Measurements from ENCODE around the gene RASGRP2. TPM values are rescaled to one million over a fixed set of nuclear protein-coding genes. Genes with fewer than 3 reads are reported as not detected.
A peak's percentile ranks its signal among the peaks of the same experiment; 100 is the strongest.

Gene RASGRP2
- total and polyA plus RNA-seq, 2 of the 8 experiments (the other 6 are each of a cell fraction or from before 2014, with no cell fraction given) = 40.6 to 45.7 TPM

DNA sequence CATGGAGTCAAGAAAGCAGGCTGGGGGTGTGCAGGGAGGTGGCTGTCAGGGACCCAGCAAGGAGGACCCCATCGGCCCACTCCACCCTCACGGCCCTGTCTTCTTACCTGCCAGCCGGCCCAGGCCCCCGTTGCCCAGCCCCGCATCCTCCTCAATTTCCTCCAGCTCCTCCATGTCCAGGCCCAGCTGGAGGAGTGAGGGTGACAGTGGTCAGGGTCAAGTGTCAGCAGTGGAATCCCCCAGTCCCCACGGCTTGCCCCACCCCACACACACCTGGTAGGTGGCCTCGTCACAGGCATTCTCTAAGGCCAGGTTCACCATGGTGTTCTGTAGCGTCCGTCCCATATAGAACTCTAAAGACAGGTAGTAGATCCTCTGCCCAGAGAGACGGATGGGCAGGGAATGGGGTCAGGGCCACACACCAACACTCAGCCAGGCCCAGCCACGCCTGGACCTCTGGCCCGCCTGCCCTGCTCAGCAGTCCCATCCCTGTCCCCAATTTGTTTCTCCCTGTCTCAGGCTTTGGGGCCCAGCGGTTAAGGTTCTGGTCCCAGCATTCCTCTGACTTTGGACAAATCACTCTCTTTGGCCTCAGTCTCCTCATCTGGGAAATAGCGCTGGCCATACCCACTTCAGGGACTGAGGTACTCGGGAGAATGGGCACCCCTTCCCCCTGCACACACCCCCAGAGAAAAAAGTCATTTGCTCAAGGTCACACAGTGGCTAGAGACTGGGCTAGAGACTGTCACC lies 14.6 kb upstream of the RASGRP2 start:
- peak overlapping the region; percentile 34; the same call in 1 of the 2 replicates for H3K18ac ChIP-seq (ENCODE audit: extremely low read depth, low read length)
- no peak overlapping the region for H4K5ac ChIP-seq (ENCODE audit: insufficient read length, low read depth, low read length)
- no peak overlapping the region for H3K9ac ChIP-seq (replicated peaks in 1 of 4; ENCODE audit: extremely low read depth in 1 of 4, low read depth in 3 of 4, low read length in 3 of 4)
- ChIA-PET CTCF (ENCODE audit: partially characterized antibody) (interaction anchor here (0.9 to 23.6 kb wide), 5 partner anchors 13 to 33 kb away, joined by 3 to 376 read pairs (median 3); partner anchors contain the start of genes RASGRP2 and SF1), POLR2A (ENCODE audit: partially characterized antibody) (interaction anchor here (29.2 to 42.9 kb wide), 2 partner anchors 7 to 9 kb away, joined by 1087 read pairs; partner anchors contain the start of genes PYGM, RASGRP2 and SF1)
- H3K79me2 ChIP-seq (ENCODE audit: control insufficient read depth in 1 of 2, insufficient read depth in 2 of 2, low read length in 2 of 2) = no peaks in the 10 kb centered on the region
- no peak overlapping the region for H3K56ac ChIP-seq (replicated peaks; ENCODE audit: insufficient read length, low read depth, low read length)
- peak overlapping the region; percentile 17; the same call in 1 of the 2 replicates for H2BK5ac ChIP-seq (ENCODE audit: low read depth, low read length)
- 0 out of 2 replicates have a peak overlapping the region, but pooled peaks have one; percentile 53 for H2BK20ac ChIP-seq (ENCODE audit: low read length)
- DNase-seq (ENCODE audit: low read depth in 1 of 2, low spot score in 2 of 2) (no peak), FAIRE-seq (no peak)
- no peak overlapping the region for H3K23ac ChIP-seq (ENCODE audit: insufficient read length)
- no peaks in the 10 kb centered on the region for H3K23me2 ChIP-seq (ENCODE audit: low read depth, low read length)
- H3K4ac ChIP-seq (replicated peaks; ENCODE audit: insufficient read length, low read depth, low read length) = no peak overlapping the region
- no peaks in the 10 kb centered on the region for H3K36me3 ChIP-seq (ENCODE audit: control insufficient read depth in 2 of 4, insufficient read depth in 4 of 4, low read length in 3 of 4)
- peaks cover 0 to 1% of the 10 kb centered on the region in 2 experiments for H4K20me1 ChIP-seq (replicated peaks in 1 of 2; ENCODE audit: control insufficient read depth in 1 of 2, insufficient read depth in 2 of 2, low read length in 2 of 2)
- no peak overlapping the region for H3K27ac ChIP-seq (ENCODE audit: low read depth, low read length)
- H3K4me1 ChIP-seq (replicated peaks in 1 of 4; ENCODE audit: control insufficient read depth in 3 of 4, insufficient read depth in 4 of 4, low read length in 3 of 4) = peaks cover 12 to 52% (median 37%) of the 10 kb centered on the region in 4 experiments
- WGBS, 2 experiments (ENCODE audit: extremely low coverage in 1 of 2, insufficient coverage in 1 of 2, insufficient read length in 1 of 2, insufficient replicate concordance in 2 of 2, low coverage in 1 of 2, low lambda C conversion rate in 2 of 2, missing lambda C conversion rate in 1 of 2) = 86% methylated on average over 14 of the region's 15 CpGs; no CpG with 5 or more reads in 1 of the 2 experiments
- H4K8ac ChIP-seq (ENCODE audit: extremely low read depth, insufficient read depth, low read length) = peak overlapping the region; percentile 19; the same call in 1 of the 2 replicates
- H2BK120ac ChIP-seq (replicated peaks; ENCODE audit: low read depth, low read length) = no peak overlapping the region
- no peak overlapping the region for H3K4me3 ChIP-seq (ENCODE audit: extremely low read depth in 1 of 4, insufficient read depth in 2 of 4, low read depth in 3 of 4, low read length in 4 of 4)
- no peaks in the 10 kb centered on the region for H3K79me1 ChIP-seq (ENCODE audit: low read depth, low read length)
- H3K27me3 ChIP-seq (replicated peaks in 1 of 4; ENCODE audit: control insufficient read depth in 3 of 4, extremely low read depth in 1 of 4, insufficient read depth in 3 of 4, low read length in 3 of 4) = no peaks in the 10 kb centered on the region
- H2BK15ac ChIP-seq (ENCODE audit: low read length) = peak overlapping the region; percentile 65
- peak overlapping the region; percentile 32 to 57; a peak in 1 of 4 replicates for H3K4me2 ChIP-seq (ENCODE audit: insufficient read depth in 1 of 2, low read depth in 2 of 2, low read length in 2 of 2)
- H2BK12ac ChIP-seq (ENCODE audit: low read depth, low read length) = peak overlapping the region; percentile 56; the same call in 1 of the 2 replicates
- H2AK5ac ChIP-seq (ENCODE audit: low read depth, low read length) = peak overlapping the region; percentile 29; the same call in 1 of the 2 replicates
- H2AFZ ChIP-seq (ENCODE audit: low read length) = no peak overlapping the region
- peak overlapping the region; percentile 77 for H4K91ac ChIP-seq (replicated peaks; ENCODE audit: insufficient read length, low read length)
- H3K14ac ChIP-seq (ENCODE audit: insufficient read length) = no peak overlapping the region
- H3K9me3 ChIP-seq (ENCODE audit: insufficient read depth in 2 of 2, low read depth in 1 of 2, low read length in 1 of 2) = no peaks in the 10 kb centered on the region
- TF ChIP-seq, protein P1, sequence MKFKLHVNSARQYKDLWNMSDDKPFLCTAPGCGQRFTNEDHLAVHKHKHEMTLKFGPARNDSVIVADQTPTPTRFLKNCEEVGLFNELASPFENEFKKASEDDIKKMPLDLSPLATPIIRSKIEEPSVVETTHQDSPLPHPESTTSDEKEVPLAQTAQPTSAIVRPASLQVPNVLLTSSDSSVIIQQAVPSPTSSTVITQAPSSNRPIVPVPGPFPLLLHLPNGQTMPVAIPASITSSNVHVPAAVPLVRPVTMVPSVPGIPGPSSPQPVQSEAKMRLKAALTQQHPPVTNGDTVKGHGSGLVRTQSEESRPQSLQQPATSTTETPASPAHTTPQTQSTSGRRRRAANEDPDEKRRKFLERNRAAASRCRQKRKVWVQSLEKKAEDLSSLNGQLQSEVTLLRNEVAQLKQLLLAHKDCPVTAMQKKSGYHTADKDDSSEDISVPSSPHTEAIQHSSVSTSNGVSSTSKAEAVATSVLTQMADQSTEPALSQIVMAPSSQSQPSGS (IDR thresholded peaks at IDR 0.05; ENCODE audit: low read length) = no peak
- TF ChIP-seq RFX5 (IDR thresholded peaks at IDR 0.05; ENCODE audit: borderline replicate concordance, low read depth, low read length) (no peak), POU5F1 (IDR thresholded peaks at IDR 0.05; ENCODE audit: low read depth, low read length) (no peak)
